Stimulated activated CD4-positive, alpha-beta T cell treated with anti-CD3 and anti-CD28 coated beads, Interleukin-1b, Interleukin-23, amount 100 ng/mL, for 1 hour (primary cell): ENCODE results near the gene ATP5F1E.
A peak's percentile ranks its signal among the peaks of the same experiment; 100 is the strongest.

Source experiments
- DNase-seq, 2 donors: peaks; one replicate each; pipeline ENCODE4 v3.0.0-alpha.2; 2020; ENCODE audit warnings: low read depth in 2 of 2

ATP5F1E gene

DNA sequence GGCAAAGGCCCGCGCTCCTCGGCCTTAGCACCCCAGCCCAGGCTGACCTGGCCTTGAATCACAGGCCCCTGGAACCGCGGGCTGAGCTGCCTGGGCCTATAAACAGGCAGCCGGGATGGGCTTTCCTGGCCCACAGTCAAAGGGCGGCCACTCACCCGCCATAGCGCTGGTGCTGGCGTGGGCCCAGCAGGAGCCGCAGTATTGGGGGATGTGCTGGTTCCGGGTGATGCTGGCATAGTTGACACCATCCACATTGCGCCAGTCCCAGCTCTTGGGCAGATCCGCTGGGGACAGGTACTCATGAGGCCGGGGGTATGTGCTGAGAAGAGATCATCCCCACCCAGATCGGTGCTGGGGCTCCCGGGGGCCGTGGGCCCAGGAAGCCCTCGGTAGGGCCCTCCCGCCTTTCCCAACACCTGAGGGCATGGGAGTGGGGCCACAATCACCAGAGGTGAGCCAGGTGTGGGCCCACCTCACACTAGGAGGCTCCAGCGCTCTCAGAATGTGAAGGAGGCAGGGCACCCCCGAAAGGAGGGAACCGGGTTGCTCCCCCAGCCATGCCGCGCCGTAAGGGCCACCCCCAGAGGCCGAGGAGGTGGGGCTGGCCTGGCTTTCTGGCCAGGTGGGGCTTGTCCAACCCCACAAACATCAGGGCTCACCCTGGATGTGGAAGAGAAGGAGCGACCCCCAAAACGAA, 25.8 kb downstream of the ATP5F1E start:
- DNase-seq = no peak

DNA sequence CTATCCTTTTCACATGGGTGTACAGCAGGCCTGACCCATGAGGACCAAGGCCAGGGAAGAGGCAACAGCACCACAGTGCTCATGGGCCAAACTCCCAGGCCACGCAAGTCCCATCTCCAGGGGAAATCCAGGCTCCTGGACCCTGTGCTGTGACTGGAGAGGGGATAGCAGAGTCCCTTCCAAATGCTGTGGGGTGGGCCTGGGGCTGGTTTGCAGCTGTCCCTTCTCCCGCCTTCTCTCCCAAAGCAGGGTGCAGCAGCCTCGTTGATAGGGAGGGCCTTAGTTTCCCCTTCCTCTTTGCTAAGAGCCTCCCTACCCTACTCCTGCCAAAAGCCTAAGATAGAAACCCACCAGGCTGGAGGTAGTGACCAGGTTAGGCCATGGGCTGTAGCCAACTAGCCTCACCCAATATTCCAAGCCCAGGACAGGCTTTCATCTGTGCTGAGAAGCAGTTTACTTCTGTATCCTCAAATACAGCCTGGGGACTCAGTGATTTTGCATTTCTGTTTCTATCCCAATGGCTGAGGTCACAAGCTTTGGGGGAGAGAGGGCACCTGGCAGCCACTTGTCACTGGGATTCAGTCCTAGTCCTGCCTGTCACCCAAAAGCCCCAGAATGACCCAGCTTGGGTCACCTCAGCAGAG, 26.5 kb downstream of the ATP5F1E start:
- DNase-seq = no peak

DNA sequence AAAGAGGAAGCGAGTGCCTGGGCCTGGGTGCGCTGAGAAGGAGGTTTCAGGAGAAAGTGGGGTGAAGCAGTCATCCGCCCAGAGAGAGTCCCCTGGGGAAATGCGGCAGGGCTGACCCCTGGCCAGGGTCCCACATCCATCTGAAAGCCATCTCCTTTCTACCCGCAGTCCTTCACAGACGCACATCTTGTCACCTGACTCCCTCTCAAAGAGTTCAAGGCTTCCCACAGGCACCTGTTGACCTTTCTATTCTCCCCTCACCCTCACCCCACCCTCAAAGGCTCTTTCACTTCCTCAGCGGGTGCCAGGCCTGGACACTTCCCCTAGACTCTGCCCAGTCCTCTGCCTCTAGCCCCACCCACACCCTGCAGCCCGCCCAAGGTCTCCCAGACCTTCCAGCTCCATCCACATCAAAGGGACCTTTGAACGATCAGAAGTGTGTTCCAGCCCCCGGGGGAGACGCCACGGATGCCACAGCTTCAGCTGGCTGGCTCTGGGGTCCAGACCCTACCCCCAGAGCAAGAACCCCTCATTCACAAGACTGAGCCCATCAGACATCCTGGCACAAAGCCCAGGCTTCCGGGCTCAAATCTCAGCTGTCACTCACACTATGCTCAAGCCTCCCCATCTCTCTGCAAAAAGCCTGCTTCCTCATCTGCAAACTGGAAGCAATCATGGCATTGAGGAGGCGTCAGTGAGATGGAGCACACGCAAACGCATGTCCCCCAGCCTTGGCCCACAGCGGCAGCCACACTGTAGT, 27.2 kb downstream of the ATP5F1E start:
- DNase-seq = peak in 1 of 2 donors; percentile 7

DNA sequence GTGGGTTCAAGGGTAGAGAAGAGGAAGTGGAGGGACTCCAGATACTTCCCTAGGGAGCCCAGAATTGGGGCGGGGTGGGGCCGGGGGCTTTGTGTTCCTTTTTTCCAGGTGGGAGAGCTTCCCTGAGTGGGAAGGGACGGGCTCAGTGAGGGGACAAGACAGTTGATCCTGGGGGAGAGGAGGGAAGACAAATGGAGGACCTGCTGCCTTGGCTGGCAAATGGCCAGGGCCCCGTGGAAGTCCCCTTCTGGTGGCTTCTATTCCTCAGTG, 27.7 kb downstream of the ATP5F1E start:
- DNase-seq = peak in 1 of 2 donors; percentile 29

DNA sequence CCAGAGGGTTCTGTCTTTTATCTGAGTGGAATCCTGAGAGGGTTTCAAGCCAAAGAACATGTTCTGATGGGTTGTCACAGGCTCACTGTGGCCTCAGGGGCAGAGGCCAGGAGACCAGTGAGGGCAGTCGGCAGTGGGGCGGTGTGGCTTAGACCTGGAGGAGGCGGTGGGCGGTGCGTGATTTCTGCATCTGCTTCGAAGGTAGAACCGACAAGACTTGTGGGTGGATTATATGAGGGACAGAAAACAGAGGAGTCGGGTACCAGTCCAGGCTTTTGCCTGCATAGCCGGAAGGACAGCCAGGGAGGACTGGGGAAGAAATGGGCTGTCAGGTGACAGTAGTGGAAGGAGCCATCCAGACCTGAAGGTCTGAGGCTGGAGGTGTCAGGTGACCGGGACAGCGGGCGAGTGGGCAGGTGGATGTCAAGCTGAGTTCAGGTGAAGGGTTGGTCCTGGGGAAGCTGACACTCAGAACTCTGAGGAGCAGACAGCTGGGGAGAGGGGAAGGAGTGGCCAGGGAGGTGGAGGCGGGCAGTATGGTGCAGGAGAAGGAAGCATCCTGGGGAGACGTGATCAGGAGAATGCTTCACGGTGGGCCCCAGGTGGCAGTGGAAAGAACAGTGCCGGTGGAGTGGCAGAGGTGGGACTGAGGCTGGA, 28.2 kb downstream of the ATP5F1E start:
- no peak for DNase-seq

DNA sequence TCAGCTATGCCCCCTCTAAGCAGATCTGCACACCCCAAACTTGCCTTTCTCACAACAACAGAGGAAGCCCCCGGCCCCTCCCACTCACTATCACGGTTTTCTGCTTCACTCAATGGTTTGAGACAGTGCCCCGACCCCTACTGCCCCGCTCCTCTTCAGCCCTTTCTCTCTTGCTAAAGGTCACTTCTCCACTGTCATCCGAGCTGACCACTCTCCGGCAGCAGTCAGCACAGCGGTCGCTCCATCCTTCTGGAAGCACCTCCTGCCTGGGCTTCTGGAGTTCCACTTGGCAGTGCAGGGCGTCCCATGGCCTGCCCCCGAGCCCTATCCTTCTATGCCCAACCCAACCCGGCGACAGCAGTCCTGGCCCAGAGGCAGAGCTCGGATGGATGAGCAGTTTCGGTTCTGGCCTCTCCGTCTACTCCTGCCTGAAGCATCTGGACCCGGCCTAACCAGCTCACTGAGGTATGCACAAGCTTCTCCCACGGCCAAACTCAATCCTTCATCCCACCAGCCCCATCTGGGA, 29.2 kb downstream of the ATP5F1E start:
- no peak for DNase-seq

DNA sequence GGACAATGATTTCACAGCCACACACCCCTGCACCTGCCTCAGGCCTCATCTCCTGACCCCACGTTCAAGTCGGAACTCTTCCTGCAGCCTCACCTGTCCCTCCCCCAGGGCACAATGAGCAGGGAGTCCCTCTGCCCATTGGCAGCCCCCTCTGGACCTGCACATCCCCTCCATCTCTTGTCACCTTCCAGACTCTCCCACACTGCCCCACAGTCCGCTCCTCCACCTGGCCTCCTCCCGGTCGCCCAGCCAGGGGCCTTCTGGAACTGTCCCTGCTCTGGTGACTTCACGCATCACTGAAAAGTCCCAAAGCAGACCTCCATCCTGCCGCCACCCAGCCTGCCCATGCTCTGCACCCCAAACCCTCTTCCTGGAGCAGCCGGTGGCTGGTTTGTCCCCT, 29.7 kb downstream of the ATP5F1E start:
- no peak for DNase-seq

DNA sequence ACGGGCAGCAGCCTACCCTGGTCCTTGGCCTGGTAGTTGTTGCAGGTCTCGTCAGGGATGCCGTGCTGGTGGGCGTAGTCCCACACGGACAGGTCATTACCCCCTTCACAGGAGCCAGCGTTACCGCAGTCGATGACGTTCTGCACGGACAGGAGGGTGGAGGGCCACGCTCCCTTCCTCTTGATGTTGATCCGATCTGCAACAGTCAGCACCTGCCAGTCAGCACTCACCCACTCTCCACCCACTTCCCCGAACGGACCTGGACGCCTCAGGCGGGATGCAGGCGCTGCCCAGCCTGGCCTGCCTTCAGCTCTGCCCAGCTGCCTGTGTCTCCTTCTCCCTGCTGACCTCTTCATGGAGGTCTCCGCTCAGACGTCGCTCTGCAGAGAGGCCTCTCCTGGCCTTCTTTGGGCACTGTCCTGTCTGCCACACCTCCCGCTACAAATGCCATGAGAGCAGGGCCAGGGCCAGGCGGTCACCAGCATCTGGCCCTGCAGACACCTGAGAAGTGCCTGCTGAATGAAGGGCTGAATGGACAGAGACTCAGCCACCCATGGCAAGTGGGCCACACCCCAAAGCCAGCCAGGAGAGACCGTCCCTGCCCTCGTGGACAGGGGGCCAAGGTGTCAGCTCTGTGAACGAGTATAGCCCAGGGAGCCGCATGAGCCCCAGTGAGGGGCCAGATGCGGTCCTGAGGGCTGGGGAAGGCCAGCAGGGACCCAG, 30.5 kb downstream of the ATP5F1E start:
- no peak for DNase-seq

DNA sequence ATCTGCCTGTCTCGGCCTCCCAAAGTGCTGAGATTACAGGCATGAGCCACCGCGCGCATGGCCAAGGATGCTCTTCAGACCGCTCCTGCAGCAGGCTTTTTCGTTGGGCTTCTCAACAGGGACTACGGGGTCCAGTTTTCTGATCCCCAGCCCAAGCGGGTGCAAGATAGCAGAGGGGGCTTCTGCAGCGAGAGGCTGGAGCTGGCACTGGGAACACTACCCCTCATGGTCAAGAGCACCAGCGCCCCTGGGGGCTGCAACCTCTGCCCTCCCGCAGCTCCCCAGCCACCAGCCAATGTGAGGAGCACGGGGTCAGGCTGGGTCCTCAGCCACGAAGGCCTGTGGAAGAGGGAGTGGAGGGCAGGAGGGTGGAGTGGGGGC, 31.1 kb downstream of the ATP5F1E start:
- no peak for DNase-seq

DNA sequence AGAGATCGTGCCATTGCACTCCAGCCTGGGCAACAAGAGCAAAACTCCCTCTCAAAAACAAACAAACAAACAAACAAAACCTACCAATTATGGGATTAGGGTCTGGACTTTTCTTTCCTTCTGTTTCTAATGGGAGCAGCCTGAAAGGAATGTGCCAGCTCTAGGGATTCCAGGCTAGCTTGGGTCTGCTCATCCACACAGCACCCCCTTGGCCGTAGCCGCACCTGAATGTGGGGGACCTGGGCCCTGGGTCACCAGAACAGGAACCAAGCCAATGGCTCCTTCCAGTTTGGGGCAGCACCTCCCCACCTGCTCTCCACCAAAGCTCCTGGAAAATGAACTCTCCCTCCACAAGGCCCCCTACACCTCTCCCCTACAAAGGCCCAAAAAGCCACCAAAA, 31.8 kb downstream of the ATP5F1E start:
- no peak for DNase-seq

DNA sequence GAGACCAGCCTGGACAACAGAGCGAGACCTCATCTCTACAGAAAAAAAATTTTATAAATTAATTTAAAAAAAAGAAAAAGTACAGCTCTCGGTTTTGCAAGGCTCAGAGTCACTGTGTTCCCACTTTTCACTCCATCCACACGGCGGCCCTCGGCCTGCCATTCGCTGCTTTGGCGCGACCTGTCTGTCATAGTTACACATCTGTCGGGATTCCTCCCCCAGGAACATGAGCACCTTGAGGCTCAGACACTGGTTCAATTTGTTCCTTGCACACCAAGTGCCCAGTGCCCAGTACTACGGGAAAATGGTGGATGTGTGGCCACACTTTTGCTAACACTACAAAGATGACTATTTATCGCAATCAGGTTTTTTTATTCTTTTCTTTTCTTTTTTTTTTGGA, 33.5 kb downstream of the ATP5F1E start:
- DNase-seq = no peak

DNA sequence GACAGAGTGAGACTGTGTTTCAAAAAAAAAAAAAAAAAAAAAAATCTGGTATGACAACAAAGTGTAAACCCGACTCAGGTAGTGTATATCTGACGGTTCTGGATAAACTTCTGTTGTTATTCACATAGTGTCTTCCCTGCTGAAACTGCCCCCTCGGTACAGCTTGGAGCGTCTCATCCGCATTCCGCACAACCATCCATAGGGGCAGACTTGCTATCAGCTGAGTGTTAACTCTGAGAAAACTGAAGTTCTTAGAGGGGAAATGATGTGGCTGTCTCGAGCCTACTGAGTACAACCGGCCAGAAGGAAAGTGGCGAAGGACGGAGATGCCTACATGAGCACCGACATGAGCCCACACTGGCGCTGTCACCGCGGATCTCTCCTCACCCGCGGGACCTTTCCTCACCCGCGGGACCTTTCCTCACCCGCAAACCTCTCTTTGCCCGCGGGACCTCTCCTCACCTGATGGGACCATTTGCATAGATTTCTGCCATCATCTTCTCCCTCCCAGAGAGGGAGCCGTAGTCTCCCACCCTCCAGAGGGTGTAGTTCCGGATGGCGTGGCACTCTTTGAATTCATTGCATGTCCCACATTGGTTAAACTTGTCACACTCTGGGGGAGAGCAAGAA, 34.9 kb downstream of the ATP5F1E start:
- DNase-seq = no peak

DNA sequence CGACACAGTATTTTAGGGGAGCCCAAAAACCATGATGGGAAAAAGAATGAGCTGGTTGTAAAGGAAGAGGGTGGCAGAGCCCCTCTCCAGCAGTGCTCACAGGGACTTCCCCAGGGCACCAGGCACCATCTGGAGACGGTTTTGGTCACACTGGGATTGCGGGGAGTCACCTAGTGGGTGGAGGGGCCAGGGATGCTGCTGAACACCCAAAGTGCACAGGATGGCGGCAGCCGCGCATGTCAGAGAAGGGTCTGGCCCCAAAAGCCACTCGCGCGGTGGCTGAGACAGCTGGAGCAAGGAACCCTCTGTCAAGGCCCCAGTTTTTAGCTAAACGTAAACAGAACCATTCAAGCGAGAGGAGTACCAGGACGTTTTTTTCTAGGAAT, 35.9 kb downstream of the ATP5F1E start:
- no peak for DNase-seq

DNA sequence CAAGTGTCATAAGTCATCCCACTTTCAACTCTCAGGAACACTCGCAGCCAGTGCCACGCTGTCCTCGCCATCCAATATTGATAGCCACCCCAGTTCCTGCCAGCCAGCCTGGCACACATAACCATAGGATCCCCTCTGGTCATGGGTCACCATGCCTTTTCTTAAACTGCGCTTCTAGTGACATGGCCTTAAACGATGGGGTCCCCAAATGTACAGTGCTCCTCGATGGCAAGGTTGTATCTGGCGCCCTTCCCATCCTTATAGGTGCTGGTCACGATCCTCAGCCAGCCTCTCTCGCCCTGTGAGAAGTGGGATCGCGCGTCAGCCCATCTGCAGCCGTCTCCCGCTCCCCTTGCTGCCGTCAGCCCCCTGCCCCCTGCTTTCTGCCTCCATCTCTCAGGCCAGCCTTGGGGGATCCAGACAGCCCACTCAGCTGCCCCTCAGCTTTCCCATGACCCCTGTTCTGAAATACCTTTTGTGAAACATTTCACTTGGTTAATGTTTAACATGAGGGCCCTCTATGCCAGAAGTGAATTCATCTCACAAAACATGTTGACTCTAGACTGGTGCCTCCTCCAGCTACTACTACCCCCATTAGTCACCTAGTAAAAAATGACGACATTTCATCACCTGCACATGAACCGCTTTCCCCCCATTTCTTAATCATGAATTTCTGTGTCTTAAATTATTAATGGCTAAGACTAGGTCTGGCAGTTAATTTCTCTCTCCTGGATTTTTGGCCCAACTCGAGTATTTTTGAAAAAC, 36.5 kb downstream of the ATP5F1E start:
- no peak for DNase-seq

DNA sequence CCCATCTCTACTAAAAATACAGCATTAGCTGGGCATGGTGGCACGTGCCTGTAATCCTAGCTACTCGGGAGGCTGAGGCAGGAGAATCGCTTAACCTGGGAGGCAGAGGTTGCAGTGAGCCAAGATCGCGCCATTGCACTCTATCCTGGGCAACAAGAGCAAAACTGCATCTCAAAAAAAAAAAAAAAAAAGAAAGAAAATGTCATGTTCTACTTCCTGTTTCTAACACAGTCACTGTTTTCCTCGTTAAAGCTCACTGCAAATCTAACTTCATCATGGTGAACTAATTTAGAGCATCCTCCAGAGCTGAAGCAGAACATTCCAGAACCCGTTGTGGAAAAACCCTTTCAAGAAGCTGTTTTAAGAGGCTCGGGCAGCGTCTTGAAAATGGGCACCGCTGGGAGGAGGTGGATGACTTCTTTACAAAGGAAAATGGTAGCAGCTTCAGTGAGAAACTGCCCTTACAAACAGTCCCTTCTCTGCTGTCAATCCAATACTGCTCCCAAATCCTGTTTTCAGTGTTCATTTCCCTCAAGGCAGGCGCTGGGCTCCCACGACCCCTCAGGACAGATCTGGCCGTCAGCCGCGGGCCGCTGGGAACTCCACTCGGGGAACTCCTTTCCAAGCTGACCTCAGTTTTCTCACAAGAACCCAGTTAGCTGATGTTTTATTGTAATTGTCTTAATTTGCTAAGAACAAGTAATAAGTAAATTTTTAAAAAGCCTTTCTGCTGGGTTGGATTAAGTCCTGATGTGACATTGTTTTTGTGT, 37.6 kb downstream of the ATP5F1E start:
- no peak for DNase-seq

DNA sequence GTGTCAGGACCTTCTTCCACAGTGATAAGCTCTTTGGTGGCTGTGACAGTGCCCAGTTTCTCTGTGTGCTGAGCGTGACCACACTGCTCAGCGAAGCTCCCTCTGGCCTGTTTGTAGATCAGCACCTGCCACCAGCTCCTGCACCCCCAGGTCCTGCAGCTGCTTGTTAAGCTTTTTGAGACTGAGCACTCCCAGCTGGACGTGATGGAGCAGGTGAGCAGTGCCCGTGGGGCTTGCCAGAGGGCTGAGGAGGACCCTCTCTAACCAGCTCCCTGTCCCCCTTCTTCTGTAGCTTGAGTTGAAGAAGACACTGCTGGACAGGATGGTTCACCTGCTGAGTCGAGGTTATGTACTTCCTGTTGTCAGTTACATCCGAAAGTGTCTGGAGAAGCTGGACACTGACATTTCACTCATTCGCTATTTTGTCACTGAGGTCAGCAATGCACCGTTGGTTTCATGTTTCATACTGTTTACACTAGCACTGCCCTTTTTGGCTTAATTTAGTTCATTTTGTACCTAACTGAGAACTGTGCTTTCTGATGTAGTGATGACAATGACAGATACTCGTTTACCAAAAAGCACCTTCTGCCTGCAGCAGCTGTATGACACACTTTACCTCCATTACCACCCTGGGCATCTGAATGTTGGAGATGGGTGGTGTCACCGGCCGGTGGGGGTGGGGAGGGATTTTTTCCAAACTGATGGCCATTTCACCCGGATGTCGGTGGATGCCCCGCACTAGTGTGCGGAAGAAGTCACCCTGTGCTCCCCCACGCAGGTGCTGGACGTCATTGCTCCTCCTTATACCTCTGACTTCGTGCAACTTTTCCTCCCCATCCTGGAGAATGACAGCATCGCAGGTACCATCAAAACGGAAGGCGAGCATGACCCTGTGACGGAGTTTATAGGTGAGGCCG, 38.5 kb downstream of the ATP5F1E start:
- DNase-seq = no peak

DNA sequence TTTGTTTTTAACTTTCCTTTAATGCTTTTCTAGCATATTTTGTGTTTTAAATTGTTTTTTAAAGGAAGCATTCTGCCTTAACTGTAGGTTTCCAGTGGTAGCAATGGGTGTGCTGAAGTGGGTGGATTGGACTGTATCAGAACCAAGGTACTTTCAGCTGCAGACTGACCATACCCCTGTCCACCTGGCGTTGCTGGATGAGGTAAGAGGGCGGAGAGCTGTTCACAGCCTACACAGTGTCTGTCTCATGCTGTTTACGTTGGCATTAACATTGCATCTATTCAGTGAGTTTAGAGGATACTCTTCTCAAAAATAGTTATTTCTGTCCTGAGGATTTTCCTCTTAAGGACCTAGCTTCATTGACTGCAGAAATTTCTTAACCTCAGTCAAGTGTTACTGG, 39.2 kb downstream of the ATP5F1E start:
- DNase-seq = no peak

DNA sequence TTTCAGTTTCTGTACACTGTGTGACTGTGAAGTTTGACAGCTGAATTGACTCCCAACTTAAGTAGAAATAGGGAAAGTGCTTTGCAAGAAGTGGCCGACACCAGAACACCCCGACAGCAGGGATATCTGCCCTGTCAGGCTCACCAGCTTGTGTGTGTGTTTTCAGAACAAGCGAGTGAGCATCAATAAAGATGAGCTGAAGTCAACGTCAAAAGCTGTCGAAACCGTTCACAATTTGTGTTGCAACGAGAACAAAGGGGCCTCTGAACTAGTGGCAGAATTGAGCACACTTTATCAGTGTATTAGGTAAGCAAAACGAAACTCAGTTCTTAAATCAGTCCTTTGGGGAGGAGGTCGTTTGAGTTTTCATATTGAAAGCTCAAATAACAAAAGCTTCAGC, 40.4 kb downstream of the ATP5F1E start:
- DNase-seq = no peak
